HG02885 (cell line): ENCODE results near the gene ABR.

Experiments
- ATAC-seq: cut with Tn5 transposase; IDR thresholded peaks from one replicate; pipeline ENCODE4 v1.9.1; 2021; ENCODE audit warnings: mild to moderate bottlenecking; ENCODE audit not compliant: unreplicated experiment, poor library complexity

The ABR gene

DNA sequence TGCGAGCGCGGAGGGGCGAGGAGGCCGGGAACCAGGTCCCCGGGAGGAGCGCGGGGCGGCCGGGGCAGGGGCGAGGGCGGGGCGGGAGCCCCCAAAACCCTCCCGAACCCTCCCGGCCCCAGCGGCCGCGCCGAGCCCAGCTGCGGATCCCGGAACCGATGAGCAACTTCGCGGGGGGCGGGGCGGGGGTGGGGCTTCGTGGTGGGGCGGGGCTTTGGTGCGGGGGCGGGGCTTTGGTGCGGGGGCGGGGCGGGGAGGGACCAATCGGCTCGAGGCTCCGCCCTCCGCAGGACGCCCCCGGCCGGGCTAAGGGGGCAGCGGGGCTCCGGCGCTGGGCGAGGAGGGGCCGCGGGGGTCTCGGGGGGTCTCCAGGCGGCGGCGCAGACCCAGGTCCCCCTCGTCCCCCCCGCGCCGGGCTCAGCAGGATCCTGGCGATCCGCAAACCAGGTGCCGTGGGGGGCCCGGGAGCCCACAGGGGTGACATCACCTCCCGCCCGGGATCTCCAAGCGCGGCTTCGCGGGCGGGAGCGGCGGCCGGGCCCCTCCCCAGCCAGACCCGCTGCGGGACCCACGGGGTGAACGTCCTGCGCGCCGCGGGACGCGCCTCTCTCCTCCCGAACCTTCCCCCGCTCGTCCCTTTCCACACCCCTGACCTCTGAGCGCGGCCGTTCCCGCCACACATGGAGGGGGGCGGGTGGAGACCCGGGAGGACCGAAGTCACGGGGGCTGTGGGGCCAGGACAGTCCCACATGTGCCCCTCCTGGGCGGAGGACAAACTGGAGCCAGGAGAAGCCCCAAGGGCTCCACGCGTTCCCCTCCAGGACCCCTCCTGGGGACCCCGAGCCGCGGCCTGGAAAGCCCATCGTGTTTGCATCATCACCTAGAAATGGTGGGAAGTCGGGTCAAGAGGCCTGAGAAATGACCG, at the start of gene ABR:
Gene ABR (minus strand): TSS at position 164 of the 925 bp plus-strand sequence. CDS start 254 bp downstream, outside the sequence.
- no peak for ATAC-seq

DNA sequence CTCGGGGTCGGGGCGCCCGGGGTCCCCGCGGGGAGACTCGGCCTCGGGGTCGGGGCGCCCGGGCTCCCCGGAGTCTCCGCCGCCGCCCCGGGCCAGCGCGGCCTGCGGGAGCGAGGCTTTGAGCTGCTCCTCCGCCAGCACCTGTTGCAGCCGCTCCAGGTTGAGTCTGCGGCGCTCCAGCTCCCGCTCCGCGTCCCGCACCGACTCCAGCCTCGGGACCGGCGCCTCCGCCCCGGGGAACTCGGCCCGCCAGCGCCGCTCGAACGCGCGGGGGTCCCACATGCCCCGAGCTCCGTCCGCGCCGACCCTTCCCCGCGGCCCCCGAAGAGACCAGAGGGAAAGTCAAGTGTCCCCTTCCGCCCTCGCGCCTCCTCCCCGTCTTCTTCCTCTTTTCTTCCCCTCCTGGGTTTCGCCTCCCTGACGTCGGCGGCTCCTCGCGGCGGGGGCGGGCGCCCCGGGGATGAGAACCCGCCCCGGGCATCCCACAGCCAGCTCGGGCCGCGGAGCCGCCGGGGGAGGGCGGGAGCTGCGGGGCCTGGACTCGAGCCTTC, 49.6 kb upstream of the ABR start:
- ATAC-seq = peak; percentile 50

- ATAC-seq = peak; percentile 22
These were observed 49.1 kb upstream of the ABR start for GRCh38 chr17:1228781-1229348.

DNA sequence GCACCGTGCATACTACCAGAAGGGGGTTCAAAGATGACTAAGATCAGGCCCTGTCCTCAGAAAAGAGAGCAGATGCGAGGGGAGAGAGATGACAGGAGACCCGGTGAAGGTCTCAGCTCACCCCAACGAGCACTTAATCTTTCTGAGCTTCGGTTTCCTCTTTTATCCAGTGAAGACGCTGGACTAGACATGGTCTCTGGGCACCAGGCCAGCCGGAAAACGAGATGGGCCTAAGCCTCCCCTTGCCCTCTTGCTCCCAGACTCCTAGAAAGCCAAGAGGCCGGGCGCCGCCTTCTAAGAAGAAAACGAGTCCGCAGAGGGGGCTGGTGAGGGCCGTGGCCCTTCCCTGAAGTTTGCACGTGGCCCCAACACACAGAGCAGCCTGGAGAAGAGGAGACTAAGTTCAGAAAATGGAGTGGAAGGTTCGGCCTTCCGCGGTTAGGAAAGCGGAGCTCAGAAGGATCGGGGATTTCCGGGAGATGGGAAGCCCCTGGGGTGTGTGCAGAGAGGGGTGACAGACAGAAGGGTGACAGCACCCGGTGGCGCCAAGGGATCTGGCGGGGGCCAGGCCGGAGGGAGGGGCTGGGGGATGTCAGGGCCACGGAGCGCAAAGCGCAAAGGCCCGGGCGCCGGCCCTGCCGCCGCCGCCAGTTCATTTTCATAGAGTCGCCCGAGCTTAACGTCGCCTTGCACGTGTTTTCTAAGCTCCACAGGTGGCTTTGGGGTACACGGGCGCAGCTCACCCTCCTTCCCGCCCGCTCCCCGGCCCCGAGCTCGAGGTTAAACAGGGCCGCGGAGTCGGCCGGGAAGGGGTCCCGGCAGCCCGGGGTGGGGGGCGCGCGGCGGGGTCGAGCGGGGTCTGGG, 48.4 kb upstream of the ABR start:
- ATAC-seq = peak; percentile 39

DNA sequence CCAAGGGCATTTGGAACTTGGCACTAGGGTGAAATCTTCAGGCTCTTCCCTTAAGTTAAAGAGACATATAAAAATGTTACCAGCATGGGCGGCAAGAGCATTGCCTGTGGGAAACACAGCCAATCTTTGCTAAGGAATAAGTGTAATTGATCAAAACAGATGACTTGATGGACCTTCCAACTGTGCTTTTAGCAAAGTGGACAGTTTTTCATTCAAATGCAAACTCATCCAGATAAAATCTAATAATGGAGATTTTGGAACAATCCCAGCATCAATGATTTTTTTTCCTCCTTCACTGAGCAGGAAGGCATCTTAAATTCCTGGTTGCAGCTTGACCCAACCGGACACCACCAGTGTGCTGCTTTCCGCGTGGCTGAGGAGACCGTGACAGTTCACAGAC, 47.6 kb upstream of the ABR start:
- no peak for ATAC-seq

DNA sequence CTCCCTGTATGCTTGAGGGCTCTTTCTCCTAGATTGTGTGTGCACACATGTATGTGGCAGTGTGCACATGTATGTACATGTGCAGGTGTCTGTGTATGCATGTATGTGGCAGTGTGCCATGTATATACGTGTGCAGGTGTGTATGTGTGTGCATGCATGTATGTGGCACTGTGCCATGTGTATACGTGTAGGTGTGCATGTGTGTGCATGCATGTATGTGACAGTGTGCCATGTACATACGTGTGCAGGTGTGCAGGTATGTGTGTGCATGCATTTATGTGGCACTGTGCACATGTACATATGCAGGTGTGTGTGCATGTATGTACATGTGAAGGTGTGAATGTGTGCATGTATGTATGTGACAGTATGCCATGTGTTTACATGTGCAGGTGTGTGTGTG, 46.5 kb upstream of the ABR start:
- ATAC-seq = no peak

- ATAC-seq = no peak
These were observed 44.5 kb upstream of the ABR start for GRCh38 chr17:1224330-1224729.

- no peak for ATAC-seq
These were observed 43.9 kb upstream of the ABR start for GRCh38 chr17:1223662-1224061.

- ATAC-seq = no peak
These were observed 42.5 kb upstream of the ABR start for GRCh38 chr17:1222321-1222720.

DNA sequence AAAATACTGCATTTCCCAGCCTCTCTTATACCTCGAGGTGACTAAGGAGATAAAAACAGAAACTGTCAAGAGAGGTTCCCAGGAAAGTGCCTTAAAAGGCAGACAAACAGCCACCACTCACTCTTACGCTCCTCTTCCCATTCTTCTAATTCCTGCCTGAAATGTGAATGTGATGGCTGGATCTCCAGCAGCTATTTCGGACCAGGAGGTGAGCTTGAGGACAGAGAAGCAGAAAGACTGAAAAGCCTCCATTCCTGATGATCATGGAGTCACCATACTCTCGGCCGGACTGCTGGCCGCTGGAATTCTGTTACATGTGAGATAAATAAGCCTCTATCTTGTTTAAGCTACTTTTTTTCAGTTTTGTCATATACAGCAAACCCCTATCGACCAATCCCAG, 41.4 kb upstream of the ABR start:
- no peak for ATAC-seq

DNA sequence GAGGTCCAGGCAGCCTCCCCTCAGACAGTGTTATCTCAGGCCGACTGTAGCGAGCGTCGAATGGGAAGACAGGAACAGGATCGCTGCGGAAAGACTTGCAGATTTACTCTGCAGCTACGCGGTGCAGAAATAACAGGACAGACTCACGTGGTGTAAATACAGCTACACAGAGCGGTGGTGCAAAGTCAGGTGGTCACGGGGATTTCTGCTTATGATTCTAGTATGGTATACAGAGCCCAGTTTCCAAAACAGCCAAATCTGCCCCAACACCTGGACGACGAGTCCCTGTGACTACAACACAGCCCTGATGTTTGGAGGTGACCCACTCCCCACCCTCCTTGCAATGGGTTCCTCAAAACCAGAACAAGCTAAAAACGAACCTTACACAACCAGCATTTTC, 40.6 kb upstream of the ABR start:
- ATAC-seq = no peak

DNA sequence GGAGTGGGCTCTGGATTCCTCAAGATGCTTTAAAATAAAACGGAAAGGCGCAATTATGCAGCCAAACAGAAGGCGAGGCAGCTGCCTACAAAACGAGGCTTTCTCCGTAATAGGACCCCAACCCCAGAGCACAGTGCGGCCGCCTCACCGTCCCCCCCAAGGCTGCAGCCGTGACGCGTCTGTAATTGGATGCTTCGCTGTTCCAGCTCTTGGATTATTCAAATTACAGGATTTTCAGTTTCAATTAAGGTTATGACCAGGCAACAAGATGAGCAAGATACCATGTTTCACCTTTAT, 37.3 kb upstream of the ABR start:
- no peak for ATAC-seq

GRCh38 chr17:1216217-1217088, 36.7 kb upstream of the ABR start:
- ATAC-seq = no peak

- no peak for ATAC-seq
These were observed 33.2 kb upstream of the ABR start for GRCh38 chr17:1212946-1213345.

GRCh38 chr17:1211287-1211686, 31.5 kb upstream of the ABR start:
- no peak for ATAC-seq

DNA sequence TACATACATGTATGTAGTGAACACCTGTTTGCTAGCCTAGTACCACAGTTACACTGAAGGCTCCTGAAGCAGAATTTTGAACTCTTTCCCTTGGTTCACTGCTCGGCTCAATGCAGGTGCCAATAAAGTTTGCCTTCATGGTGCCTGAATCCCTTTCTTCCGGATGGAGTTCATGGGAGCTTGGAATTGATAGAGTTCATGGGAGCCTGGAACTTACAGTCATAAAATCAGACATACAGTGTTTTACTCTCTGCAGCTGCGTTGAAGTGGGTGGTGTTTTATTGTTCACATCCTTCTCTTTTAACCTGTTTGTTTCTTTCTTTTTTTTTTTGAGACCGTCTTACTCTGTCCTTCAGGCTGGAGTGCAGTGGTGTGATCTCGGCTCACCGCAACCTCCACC, 29.2 kb upstream of the ABR start:
- ATAC-seq = no peak

DNA sequence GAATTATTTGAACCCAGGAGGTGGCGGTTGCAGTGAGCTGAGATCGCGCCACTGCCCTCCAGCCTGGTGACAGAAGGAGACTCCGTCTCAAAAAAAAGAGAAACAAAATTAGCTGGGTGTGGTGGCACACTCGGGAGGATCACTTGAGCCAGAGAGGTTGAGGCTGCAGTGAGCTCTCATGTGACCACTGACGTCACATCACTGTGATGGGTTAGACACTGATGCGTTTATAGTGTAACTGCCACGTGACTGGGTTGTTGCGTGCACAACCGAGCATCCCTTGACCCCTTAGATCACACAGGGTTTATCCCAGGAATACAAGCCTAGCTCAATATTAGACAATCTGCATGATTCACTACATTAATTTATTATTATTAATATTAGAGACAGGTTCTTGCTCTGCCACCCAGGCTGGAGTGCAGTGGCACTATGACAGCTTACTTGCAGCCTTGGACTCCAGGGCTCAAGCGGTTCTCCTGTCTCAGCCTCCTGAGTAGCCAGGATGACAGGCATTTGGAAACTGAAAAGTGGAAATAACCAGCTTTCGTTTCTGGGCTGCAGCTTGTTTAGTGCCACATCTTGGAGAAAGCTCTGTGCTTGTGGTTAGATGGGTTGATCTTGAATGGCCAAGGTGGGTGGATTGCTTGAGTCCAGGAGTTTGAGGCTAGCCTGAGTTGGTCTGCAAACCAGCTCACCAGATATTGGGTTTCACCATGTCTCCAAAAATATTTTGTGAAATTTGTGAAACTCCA, 26.4 kb upstream of the ABR start:
- ATAC-seq = no peak

DNA sequence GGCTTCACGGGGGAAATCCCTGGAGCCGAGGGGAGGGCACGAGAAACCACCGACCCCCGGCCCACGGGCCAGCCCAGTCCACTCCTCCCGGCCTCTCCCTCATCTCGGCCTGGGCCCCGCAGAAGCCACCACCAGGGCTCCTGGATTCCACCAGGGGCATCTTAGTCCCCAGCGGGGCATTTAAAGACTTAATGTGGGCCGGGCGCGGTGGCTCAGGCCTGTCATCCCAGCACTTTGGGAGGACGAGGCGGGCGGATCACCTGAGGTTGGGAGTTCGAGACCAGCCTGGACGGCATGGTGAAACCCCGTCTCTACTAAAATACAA, 24.1 kb upstream of the ABR start:
- ATAC-seq = no peak
